Keratinocyte (primary cell): Measurements from ENCODE around the gene IMPDH1. TPM values are rescaled to one million over a fixed set of nuclear protein-coding genes. Genes with fewer than 3 reads are reported as not detected.

Source experiments
- DNase-seq: peaks from one replicate; pipeline ENCODE4 v3.0.0-alpha.2; 2011; ENCODE audit warnings: low read depth, missing footprints, low spot score
- FAIRE-seq: peaks from 2 replicates; lab custom pipeline; 2011; peaks lifted over from hg19 to GRCh38; lab: Jason Lieb, UNC
- H2AFZ ChIP-seq: 2 replicates; pipeline ENCODE4 v1.6.0; 2012; ENCODE audit warnings: low read length, control low read depth, inconsistent platforms; ENCODE audit not compliant: control insufficient read depth
- H3K27ac ChIP-seq: 2 replicates; pipeline ENCODE4 v1.5.1; 2011; ENCODE audit warnings: low read length; ENCODE audit not compliant: control insufficient read depth, insufficient read depth
- H3K27me3 ChIP-seq: 3 replicates; pipeline ENCODE4 v1.6.0; 2011; ENCODE audit warnings: low read length; ENCODE audit not compliant: control insufficient read depth, insufficient read depth; ENCODE audit errors: extremely low read depth
- H3K36me3 ChIP-seq, 2 experiments: 2 replicates in 1 of 2; 3 replicates in 1 of 2; pipeline ENCODE4 v1.5.1; 2011; ENCODE audit warnings: low read length in 2 of 2, mild to moderate bottlenecking in 1 of 2; ENCODE audit not compliant: control insufficient read depth in 2 of 2, insufficient read depth in 2 of 2; ENCODE audit errors: extremely low read depth in 1 of 2
- H3K4me1 ChIP-seq: 3 replicates; pipeline ENCODE4 v1.5.1; 2011; ENCODE audit warnings: low read length; ENCODE audit not compliant: control insufficient read depth, insufficient read depth; ENCODE audit errors: extremely low read depth
- H3K4me2 ChIP-seq: 3 replicates; pipeline ENCODE4 v1.6.0; 2011; ENCODE audit warnings: low read depth, low read length; ENCODE audit not compliant: control insufficient read depth, insufficient read depth; ENCODE audit errors: extremely low read depth
- H3K4me3 ChIP-seq, 3 experiments: fragments of 200-600 bp in 1 of 3; sonication (generic) in 1 of 3; 2 replicates in 2 of 3; 3 replicates in 1 of 3; pipeline ENCODE4 v1.5.1; 2011 to 2016; ENCODE audit warnings: low read length in 3 of 3, mild to moderate bottlenecking in 3 of 3, control low read depth in 2 of 3, inconsistent platforms in 1 of 3, low read depth in 1 of 3, mixed read lengths in 1 of 3, mixed run types in 1 of 3, moderate library complexity in 1 of 3; ENCODE audit not compliant: control insufficient read depth in 2 of 3, insufficient read depth in 2 of 3; ENCODE audit errors: extremely low read depth in 1 of 3
- H3K79me2 ChIP-seq: 2 replicates; pipeline ENCODE4 v1.6.0; 2012; ENCODE audit warnings: low read length; ENCODE audit not compliant: control insufficient read depth, insufficient read depth
- H3K9ac ChIP-seq: 3 replicates; pipeline ENCODE4 v1.6.0; 2011; ENCODE audit warnings: low read length; ENCODE audit not compliant: control insufficient read depth, insufficient read depth; ENCODE audit errors: extremely low read depth
- H3K9me1 ChIP-seq: 3 replicates; pipeline ENCODE4 v1.6.0; 2011; ENCODE audit warnings: low read length; ENCODE audit not compliant: control insufficient read depth, insufficient read depth; ENCODE audit errors: extremely low read depth
- H3K9me3 ChIP-seq: 2 replicates; pipeline ENCODE4 v1.5.1; 2012; ENCODE audit warnings: low read depth, low read length; ENCODE audit not compliant: control insufficient read depth
- H4K20me1 ChIP-seq: 3 replicates; pipeline ENCODE4 v1.6.0; 2011; ENCODE audit warnings: low read length; ENCODE audit not compliant: control insufficient read depth, insufficient read depth; ENCODE audit errors: extremely low read depth
- CTCF ChIP-seq, 3 experiments: IDR thresholded peaks in 1 of 3; conservative IDR thresholded peaks in 1 of 3; optimal IDR thresholded peaks in 1 of 3; 2 replicates in 2 of 3; 3 replicates in 1 of 3; pipeline versions ENCODE3 to v1.5.1; 2011; ENCODE audit warnings: low read length in 3 of 3, mild to moderate bottlenecking in 3 of 3, moderate library complexity in 2 of 3, control low read depth in 1 of 3, inconsistent platforms in 1 of 3; ENCODE audit not compliant: insufficient read depth in 2 of 3; ENCODE audit errors: extremely low read depth in 1 of 3
- EZH2 ChIP-seq: IDR thresholded peaks from one replicate; pipeline ENCODE4 v1.6.1; 2012; ENCODE audit warnings: inconsistent platforms, mild to moderate bottlenecking, low read length, moderate library complexity
- dilution Hi-C: fragments of 300-500 bp; cut with MboI; formaldehyde crosslinking; loops from one replicate; pipeline ENCODE4 v1.7.0; 2020; ENCODE audit warnings: low sequenced_read_pairs; ENCODE audit not compliant: extremely low pct_ligation_motif_present
- polyA plus RNA-seq, 5 experiments: library from polyadenylated mRNA; depleted of rRNA in 3 of 5; stranded (reverse) in 3 of 5; stranded (forward) in 1 of 5; unstranded in 1 of 5; fragments of >200 nt; gene quantifications; 1 replicate in 1 of 5; 2 replicates in 3 of 5; 3 replicates in 1 of 5; pipeline versions ENCODE4 v1.2.1 to v1.2.3, GENCODE V29; 2011 to 2012; ENCODE audit warnings: missing spikeins in 2 of 5, low read depth in 1 of 5, low replicate concordance in 1 of 5

The IMPDH1 gene
- polyA plus RNA-seq, 1 donor (not counting 4 experiments of a cell fraction or from before 2014, with no cell fraction given) = 56.2 TPM

- H3K4me1 ChIP-seq = peaks cover 33% of the 10 kb centered on the region
- H3K36me3 ChIP-seq = no peaks in the 10 kb centered on the region
- H3K79me2 ChIP-seq = no peaks in the 10 kb centered on the region
- no peak for DNase-seq
- H4K20me1 ChIP-seq = no peaks in the 10 kb centered on the region
- dilution Hi-C loops = no loop called here
- H2AFZ ChIP-seq = no peak overlapping the region
- H3K9ac ChIP-seq = no peak overlapping the region
- H3K9me3 ChIP-seq = no peaks in the 10 kb centered on the region
- H3K27me3 ChIP-seq = no peaks in the 10 kb centered on the region
- FAIRE-seq = no peak
- no peak overlapping the region for H3K4me2 ChIP-seq
- no peak overlapping the region for H3K27ac ChIP-seq
- no peak for TF ChIP-seq CTCF (optimal IDR thresholded peaks at IDR 0.05 in 1 of 3, IDR thresholded peaks at IDR 0.05 in 1 of 3, conservative IDR thresholded peaks at IDR 0.05 in 1 of 3; ENCODE audit: extremely low read depth in 1 of 3, insufficient read depth in 2 of 3, low read length in 3 of 3)
- no peak for TF ChIP-seq EZH2
- no peaks in the 10 kb centered on the region for H3K9me1 ChIP-seq
- no peak overlapping the region for H3K4me3 ChIP-seq
Measured at GRCh38 chr7:128364166-128364870, 45.5 kb downstream of the IMPDH1 start.

GRCh38 chr7:128363261-128363721, 46.5 kb downstream of the IMPDH1 start:
- H3K9me1 ChIP-seq = no peaks in the 10 kb centered on the region
- DNase-seq (no peak), FAIRE-seq (no peak)
- no peak overlapping the region for H2AFZ ChIP-seq
- H3K4me2 ChIP-seq = no peak overlapping the region
- no peak overlapping the region for H3K4me3 ChIP-seq
- no peaks in the 10 kb centered on the region for H4K20me1 ChIP-seq
- H3K9me3 ChIP-seq = no peaks in the 10 kb centered on the region
- TF ChIP-seq CTCF (optimal IDR thresholded peaks at IDR 0.05 in 1 of 3, IDR thresholded peaks at IDR 0.05 in 1 of 3, conservative IDR thresholded peaks at IDR 0.05 in 1 of 3; ENCODE audit: extremely low read depth in 1 of 3, insufficient read depth in 2 of 3, low read length in 3 of 3) (no peak), EZH2 (no peak)
- dilution Hi-C loops = no loop called here
- H3K4me1 ChIP-seq = peaks cover 33% of the 10 kb centered on the region
- no peaks in the 10 kb centered on the region for H3K79me2 ChIP-seq
- H3K9ac ChIP-seq = no peak overlapping the region
- H3K27me3 ChIP-seq = no peaks in the 10 kb centered on the region
- H3K27ac ChIP-seq = no peak overlapping the region
- no peaks in the 10 kb centered on the region for H3K36me3 ChIP-seq
